ENCODE results near the gene CAPN1.

- TF ChIP-seq CTCF (conservative IDR thresholded peaks at IDR 0.05): no peak
- no peak for TF ChIP-seq ZFX (IDR thresholded peaks at IDR 0.05)
Observed at GRCh38 chr11:65226103-65226442, 44.3 kb downstream of the CAPN1 start.
